IMR-90 (cell line): Measurements from ENCODE around the gene CACNB3. TPM values are rescaled to one million over a fixed set of nuclear protein-coding genes. Genes with fewer than 3 reads are reported as not detected.

Source experiments
- ATAC-seq: fragments of 200-7000 bp; cut with Tn5 transposase; 2 replicates; pipeline ENCODE4 v1.9.1; 2020; ENCODE audit warnings: low read depth, mild to moderate bottlenecking, moderate library complexity
- BruUV-seq: library from RNA; stranded (reverse); fragments of 400-500 nt; replicated peaks from 2 replicates; lab custom pipeline; 2021; lab: Mats Ljungman, UMichigan
- CTCF ChIA-PET: fragments of 300-600 bp; formaldehyde crosslinking; extraction: SDS; loops from one replicate; lab custom pipeline; 2021; ENCODE audit warnings: antibody characterized with exemption; lab: Yijun Ruan, JAX
- POLR2A ChIA-PET: fragments of 300-600 bp; sonication (Branson Sonifier 250); formaldehyde crosslinking; loops from one replicate; lab custom pipeline; 2022; ENCODE audit warnings: antibody characterized with exemption; ENCODE audit not compliant: unreplicated experiment; lab: Charles Lee
- DNase-seq: peaks from one replicate; pipeline ENCODE4 v3.0.0; 2013
- H2AFZ ChIP-seq: replicated peaks from 2 replicates; pipeline ENCODE3; 2013; ENCODE audit warnings: low read length, mild to moderate bottlenecking; ENCODE audit not compliant: poor library complexity
- H2AK5ac ChIP-seq: 2 replicates; pipeline ENCODE4 v1.6.1; 2013; ENCODE audit warnings: low read depth, low read length, inconsistent platforms
- H2AK9ac ChIP-seq: replicated peaks from 2 replicates; pipeline ENCODE3; 2013; ENCODE audit warnings: mild to moderate bottlenecking, low read depth, low read length, moderate library complexity; ENCODE audit not compliant: poor library complexity
- H2BK120ac ChIP-seq: 2 replicates; pipeline ENCODE4 v1.6.1; 2013; ENCODE audit warnings: low read depth, low read length, inconsistent platforms
- H2BK15ac ChIP-seq: 3 replicates; pipeline ENCODE4 v1.6.1; 2013; ENCODE audit warnings: low read depth, low read length, inconsistent platforms
- H2BK20ac ChIP-seq: 2 replicates; pipeline ENCODE4 v1.6.1; 2013; ENCODE audit warnings: low read depth, mild to moderate bottlenecking, inconsistent platforms, low read length, moderate library complexity
- H2BK5ac ChIP-seq: 2 replicates; pipeline ENCODE4 v1.6.1; 2013; ENCODE audit warnings: mild to moderate bottlenecking, low read depth, low read length, inconsistent platforms; ENCODE audit not compliant: poor library complexity, severe bottlenecking
- H3K14ac ChIP-seq: replicated peaks from 2 replicates; pipeline ENCODE4 v1.6.1; 2013; ENCODE audit warnings: low read depth, low read length, inconsistent platforms
- H3K18ac ChIP-seq: 2 replicates; pipeline ENCODE4 v1.6.1; 2013; ENCODE audit warnings: low read depth, low read length, control low read depth
- H3K23ac ChIP-seq: 2 replicates; pipeline ENCODE4 v1.6.1; 2013; ENCODE audit warnings: low read depth, low read length, inconsistent platforms
- H3K27ac ChIP-seq: 2 replicates; pipeline ENCODE4 v1.5.1; 2013; ENCODE audit warnings: mild to moderate bottlenecking, control low read depth, low read length; ENCODE audit not compliant: insufficient read depth
- H3K27me3 ChIP-seq: 2 replicates; pipeline ENCODE4 v1.6.1; 2013; ENCODE audit warnings: low read length; ENCODE audit not compliant: control insufficient read depth, insufficient read depth
- H3K36me3 ChIP-seq: 2 replicates; pipeline ENCODE4 v1.6.1; 2013; ENCODE audit warnings: low read length, mixed read lengths; ENCODE audit not compliant: control insufficient read depth, insufficient read depth
- H3K4ac ChIP-seq: 2 replicates; pipeline ENCODE4 v1.6.1; 2013; ENCODE audit warnings: low read depth, low read length, inconsistent platforms
- H3K4me1 ChIP-seq: 2 replicates; pipeline ENCODE4 v1.6.1; 2013; ENCODE audit warnings: low read length, mixed read lengths; ENCODE audit not compliant: control insufficient read depth, insufficient read depth
- H3K4me2 ChIP-seq: 2 replicates; pipeline ENCODE4 v1.6.1; 2013; ENCODE audit warnings: low read depth, mild to moderate bottlenecking, control low read depth, low read length, moderate library complexity
- H3K4me3 ChIP-seq: 2 replicates; pipeline ENCODE4 v1.5.1; 2013; ENCODE audit warnings: low read depth, mild to moderate bottlenecking, control low read depth, low read length, moderate library complexity; ENCODE audit not compliant: insufficient read depth
- H3K56ac ChIP-seq: 2 replicates; pipeline ENCODE4 v1.6.1; 2013; ENCODE audit warnings: low read length, inconsistent platforms; ENCODE audit not compliant: insufficient read depth; ENCODE audit errors: extremely low read depth
- H3K79me1 ChIP-seq, 2 experiments: 2 replicates each; pipeline ENCODE4 v1.6.1; 2013; ENCODE audit warnings: low read length in 2 of 2, inconsistent platforms in 1 of 2, low read depth in 1 of 2
- H3K9ac ChIP-seq: 2 replicates; pipeline ENCODE4 v1.6.1; 2013; ENCODE audit warnings: low read depth, low read length, control low read depth
- H3K9me1 ChIP-seq: 2 replicates; pipeline ENCODE4 v1.6.1; 2013; ENCODE audit warnings: low read length, inconsistent platforms; ENCODE audit not compliant: insufficient read depth
- H3K9me3 ChIP-seq: 2 replicates; pipeline ENCODE4 v1.6.1; 2013; ENCODE audit warnings: low read length; ENCODE audit not compliant: control insufficient read depth, insufficient read depth
- H4K20me1 ChIP-seq: 2 replicates; pipeline ENCODE4 v1.6.1; 2013; ENCODE audit warnings: low read length, inconsistent platforms; ENCODE audit not compliant: insufficient read depth
- H4K5ac ChIP-seq: 2 replicates; pipeline ENCODE4 v1.6.1; 2013; ENCODE audit warnings: mild to moderate bottlenecking, low read depth, low read length, control low read depth
- H4K8ac ChIP-seq, 2 experiments: 2 replicates each; pipeline ENCODE4 v1.6.1; 2013; ENCODE audit warnings: low read depth in 2 of 2, low read length in 2 of 2, control low read depth in 1 of 2, inconsistent platforms in 1 of 2
- H4K91ac ChIP-seq: 2 replicates; pipeline ENCODE4 v1.6.1; 2013; ENCODE audit warnings: low read depth, low read length, inconsistent platforms; ENCODE audit not compliant: insufficient read depth
- ELK1 ChIP-seq: fragments of 150-350 bp; IDR thresholded peaks from 2 replicates; pipeline ENCODE4 v1.6.1; 2016; ENCODE audit warnings: low read depth, mild to moderate bottlenecking, low read length, moderate library complexity, borderline replicate concordance
- NFE2L2 ChIP-seq: fragments of 150-350 bp; IDR thresholded peaks from 2 replicates; pipeline ENCODE4 v1.6.1; 2016; ENCODE audit warnings: low read depth, mild to moderate bottlenecking, low read length
- RFX5 ChIP-seq: IDR thresholded peaks from 2 replicates; pipeline ENCODE4 v1.8.0; 2012; ENCODE audit warnings: low read depth, mild to moderate bottlenecking, low read length, moderate library complexity
- SMC3 ChIP-seq: fragments of 150-350 bp; IDR thresholded peaks from 2 replicates; pipeline ENCODE4 v1.6.1; 2016; ENCODE audit warnings: low read depth, mild to moderate bottlenecking, antibody characterized with exemption, low read length, moderate library complexity
- WGBS, 2 experiments: methylation state at CpG; one replicate each; pipeline versions ENCODE4 v1.1.5 to v1.1.7; 2013; ENCODE audit warnings: missing lambda C conversion rate in 2 of 2; ENCODE audit not compliant: insufficient read length in 1 of 2; ENCODE audit errors: extremely low coverage in 2 of 2; 5-methylcytosine and 5-hydroxymethylcytosine counted together
- dilution Hi-C: fragments of 300-500 bp; cut with HindIII; formaldehyde crosslinking; loops from one replicate; pipeline ENCODE4 v1.14.3; 2018; ENCODE audit warnings: low sequenced_read_pairs; ENCODE audit not compliant: unreplicated experiment
- in situ Hi-C: fragments of 300-500 bp; cut with MboI; formaldehyde crosslinking; loops from 3 replicates; pipeline ENCODE4 v1.14.3; 2019; ENCODE audit warnings: low sequenced_read_pairs, inconsistent platforms, mixed read lengths
- intact Hi-C: fragments of 100-400 bp; cut with micrococcal nuclease; formaldehyde crosslinking; loops from 2 replicates; pipeline ENCODE4 v1.10.0; 2022
- polyA plus RNA-seq, 3 experiments: library from polyadenylated mRNA; depleted of rRNA; stranded (reverse); fragments of >200 nt; gene quantifications; 2 replicates each; pipeline ENCODE4 v1.2.3, GENCODE V29; 2012; ENCODE audit warnings: low replicate concordance in 1 of 3
- total RNA-seq: library from RNA; depleted of rRNA; stranded (reverse); fragments of >200 nt; gene quantifications from 2 replicates; pipeline ENCODE4 v1.2.3, GENCODE V29; 2012
- TF ChIP-seq, protein P1 (sequence below): fragments of 150-350 bp; IDR thresholded peaks from 2 replicates; pipeline ENCODE4 v1.6.1; 2017; ENCODE audit warnings: mild to moderate bottlenecking, antibody characterized with exemption, low read length, low read depth

CACNB3 gene
- total and polyA plus RNA-seq, 2 of the 4 experiments (the other 2 are of a cell fraction) = 18.1 to 45.1 TPM

DNA sequence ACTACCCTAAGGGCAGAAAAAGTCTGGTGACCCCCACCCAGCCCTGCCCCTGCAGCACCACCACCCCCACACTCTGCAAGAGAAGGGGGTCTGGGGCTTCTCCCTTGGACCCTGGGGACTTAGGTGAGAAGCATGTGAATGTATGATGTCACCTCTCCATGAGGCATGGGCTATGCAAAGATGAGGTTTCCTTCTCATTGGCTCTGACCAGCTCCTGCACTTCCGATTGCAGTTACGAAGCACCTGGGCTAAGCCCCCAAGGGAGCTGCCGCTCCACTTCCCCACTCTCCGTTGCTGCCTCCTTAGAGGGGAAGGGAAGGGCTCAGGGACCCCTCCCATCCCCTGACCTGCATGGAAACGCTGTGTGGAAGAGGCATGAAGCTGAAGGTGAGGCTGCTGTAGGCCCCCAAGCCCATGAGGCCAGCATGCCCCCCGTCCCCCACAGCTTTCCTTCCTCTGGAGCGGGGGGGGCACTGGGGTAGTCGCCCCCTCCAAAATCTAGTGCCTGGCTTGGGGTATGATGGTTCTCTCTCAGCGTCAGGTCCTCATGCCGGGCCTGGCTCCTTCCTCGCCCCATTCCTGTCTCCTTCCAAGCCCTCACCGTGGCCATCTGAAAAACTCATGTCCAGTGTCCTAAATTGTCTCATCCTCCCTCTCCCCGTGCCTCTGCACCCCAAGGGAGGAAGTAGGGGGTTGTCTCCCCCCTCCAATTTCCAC lies 39.1 kb downstream of the CACNB3 start:
- DNase-seq (no peak), ATAC-seq (no peak)
- Histone ChIP-seq H4K91ac (no peak overlapping the region), H2AK9ac (no peak overlapping the region), H4K20me1 (no peaks in the 10 kb centered on the region; the same call in 1 of the 2 replicates), H3K4me2 (no peak overlapping the region), H3K27ac (no peak overlapping the region), H2AFZ (no peak overlapping the region), H4K8ac (no peak overlapping the region), H3K14ac (no peak overlapping the region), H3K9me3 (no peaks in the 10 kb centered on the region), H3K4ac (no peak overlapping the region), H3K23ac (no peak overlapping the region), H3K9ac (no peak overlapping the region), H3K4me3 (no peak overlapping the region), H4K5ac (no peak overlapping the region), H3K27me3 (peaks cover 28% of the 10 kb centered on the region), H2BK20ac (no peak overlapping the region), H2BK5ac (no peak overlapping the region), H3K56ac (no peak overlapping the region), H3K18ac (no peak overlapping the region), H3K79me1 (peaks cover 0 to 3% of the 10 kb centered on the region in 2 experiments; a peak in 1 of 4 replicates), H3K9me1 (0 out of 2 replicates have a peak, but pooled peaks cover 5% of the 10 kb centered on the region), H2BK15ac (no peak overlapping the region), H2BK120ac (no peak overlapping the region), H3K4me1 (peaks cover 2% of the 10 kb centered on the region; the same call in 1 of the 2 replicates), H2AK5ac (no peak overlapping the region), H3K36me3 (no peaks in the 10 kb centered on the region)
- BruUV-seq = no TSS peak
- dilution Hi-C loops = no loop called here
- WGBS, 2 experiments = 20% methylated on average over 1 of the region's 13 CpGs; no CpG with 5 or more reads in 1 of the 2 experiments
- intact Hi-C loops = no loop called here
- no peak for TF ChIP-seq ELK1
- TF ChIP-seq NFE2L2 = no peak
- TF ChIP-seq, protein P1, sequence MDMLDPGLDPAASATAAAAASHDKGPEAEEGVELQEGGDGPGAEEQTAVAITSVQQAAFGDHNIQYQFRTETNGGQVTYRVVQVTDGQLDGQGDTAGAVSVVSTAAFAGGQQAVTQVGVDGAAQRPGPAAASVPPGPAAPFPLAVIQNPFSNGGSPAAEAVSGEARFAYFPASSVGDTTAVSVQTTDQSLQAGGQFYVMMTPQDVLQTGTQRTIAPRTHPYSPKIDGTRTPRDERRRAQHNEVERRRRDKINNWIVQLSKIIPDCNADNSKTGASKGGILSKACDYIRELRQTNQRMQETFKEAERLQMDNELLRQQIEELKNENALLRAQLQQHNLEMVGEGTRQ = no peak
- TF ChIP-seq RFX5 = no peak
- no peak for TF ChIP-seq SMC3
- ChIA-PET POLR2A (no interaction called here), CTCF (interaction anchor here (0.6 to 2.8 kb wide), 2 partner anchors 67 to 131 kb away, joined by 3 to 8 read pairs; no protein-coding TSS in a partner anchor)
- in situ Hi-C loops = no loop called here
